ENCODE measurements around the gene LYPLA2. TPM values are rescaled to one million over a fixed set of nuclear protein-coding genes. Genes with fewer than 3 reads are reported as not detected.

Gene LYPLA2
- total and polyA plus RNA-seq, 2 experiments from 2014 or later: 102 to 204 TPM

GRCh38 chr1:23795676-23796465, 4.9 kb downstream of the LYPLA2 start:
- Histone ChIP-seq H3K27me3 (ENCODE audit: insufficient read depth) (no peaks in the 10 kb centered on the region), H3K4me1 (ENCODE audit: insufficient read depth) (peaks cover 15% of the 10 kb centered on the region), H3K9me2 (ENCODE audit: insufficient read depth) (no peaks in the 10 kb centered on the region), H3F3A (replicated peaks; ENCODE audit: low read depth) (peaks cover 7% of the 10 kb centered on the region; the same call in 1 of the 2 replicates), H4K20me1 (replicated peaks; ENCODE audit: insufficient read depth) (0 out of 2 replicates have a peak, but pooled peaks cover 8% of the 10 kb centered on the region), H3K4me3 (no peak overlapping the region), H3K4me2 (no peak overlapping the region), H3K36me3 (ENCODE audit: insufficient read depth) (peaks cover 8% of the 10 kb centered on the region; the same call in 1 of the 2 replicates), H3K79me2 (replicated peaks; ENCODE audit: insufficient read depth) (peaks cover 14% of the 10 kb centered on the region), H3K27ac (ENCODE audit: low read depth) (no peak overlapping the region), H2AFZ (no peak overlapping the region)
- H3K27ac Mint-ChIP-seq: no peak overlapping the region
- TF ChIP-seq ETS1 (IDR thresholded peaks at IDR 0.05): no peak
- TF ChIP-seq EZH2 (IDR thresholded peaks at IDR 0.05; ENCODE audit: low read depth, unreplicated experiment): no peak
- TF ChIP-seq REST (IDR thresholded peaks at IDR 0.05; ENCODE audit: unreplicated experiment): no peak
- TF ChIP-seq NANOG (IDR thresholded peaks at IDR 0.05; ENCODE audit: borderline replicate concordance): no peak
- TF ChIP-seq ZNF331 (CRISPR knock-in tag; IDR thresholded peaks at IDR 0.05; ENCODE audit: low read depth): no peak
- TF ChIP-seq ZNF114 (CRISPR knock-in tag; IDR thresholded peaks at IDR 0.05): no peak
- no peak for TF ChIP-seq CTCF (conservative IDR thresholded peaks at IDR 0.05; ENCODE audit: low read depth in 2 of 2)
- TF ChIP-seq EZH2phosphoT487 (IDR thresholded peaks at IDR 0.05; ENCODE audit: unreplicated experiment): no peak
- no peak for TF ChIP-seq CREB1 (CRISPR knock-in tag; IDR thresholded peaks at IDR 0.05; ENCODE audit: low read depth)
- no peak for TF ChIP-seq POLR2AphosphoS5 (IDR thresholded peaks at IDR 0.05; ENCODE audit: low read depth)
- no peak for TF ChIP-seq ZNF462 (CRISPR knock-in tag; IDR thresholded peaks at IDR 0.05)
- no peak for TF ChIP-seq JUNB (IDR thresholded peaks at IDR 0.05; ENCODE audit: unreplicated experiment)
- TF ChIP-seq STAT1 (IDR thresholded peaks at IDR 0.05; ENCODE audit: unreplicated experiment): no peak
- DNase-seq (ENCODE audit: low spot score) (no peak), ATAC-seq (no peak)
- H3K4me3 Mint-ChIP-seq: no peak overlapping the region; the same call in 2 of the 3 replicates
- no peaks in the 10 kb centered on the region for H3K9me3 Mint-ChIP-seq
- H3K36me3 Mint-ChIP-seq (ENCODE audit: low read depth): peaks cover 40% of the 10 kb centered on the region
- H3K4me1 Mint-ChIP-seq: peaks cover 20% of the 10 kb centered on the region
- peaks cover 19% of the 10 kb centered on the region for H3K27me3 Mint-ChIP-seq (ENCODE audit: insufficient read depth, low read depth, poor library complexity)
